ENCODE data around the gene CD47.
A peak's percentile ranks its signal among the peaks of the same experiment; 100 is the strongest.

The CD47 gene

DNA sequence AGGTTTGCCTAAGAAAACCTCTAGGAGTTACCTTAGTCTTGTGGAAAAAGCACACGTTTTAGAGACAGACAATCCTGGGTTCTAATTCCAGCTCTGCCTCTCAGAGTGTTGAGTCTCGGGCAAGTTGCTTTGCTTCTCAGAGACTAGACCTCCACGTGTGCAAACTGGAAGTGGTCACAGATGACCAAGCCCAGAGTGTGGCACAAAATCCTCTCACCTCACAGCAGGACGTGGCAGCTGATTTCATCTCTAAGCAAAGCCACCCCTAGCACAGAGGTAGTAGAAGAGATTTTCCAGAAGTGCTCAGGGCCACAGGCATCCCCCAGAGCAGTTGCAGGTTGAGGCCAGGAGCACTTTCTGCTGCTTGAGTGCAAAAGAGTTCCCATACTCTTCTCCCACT is 79.2 kb downstream of the CD47 start:
- DNase-seq: no peak

DNA sequence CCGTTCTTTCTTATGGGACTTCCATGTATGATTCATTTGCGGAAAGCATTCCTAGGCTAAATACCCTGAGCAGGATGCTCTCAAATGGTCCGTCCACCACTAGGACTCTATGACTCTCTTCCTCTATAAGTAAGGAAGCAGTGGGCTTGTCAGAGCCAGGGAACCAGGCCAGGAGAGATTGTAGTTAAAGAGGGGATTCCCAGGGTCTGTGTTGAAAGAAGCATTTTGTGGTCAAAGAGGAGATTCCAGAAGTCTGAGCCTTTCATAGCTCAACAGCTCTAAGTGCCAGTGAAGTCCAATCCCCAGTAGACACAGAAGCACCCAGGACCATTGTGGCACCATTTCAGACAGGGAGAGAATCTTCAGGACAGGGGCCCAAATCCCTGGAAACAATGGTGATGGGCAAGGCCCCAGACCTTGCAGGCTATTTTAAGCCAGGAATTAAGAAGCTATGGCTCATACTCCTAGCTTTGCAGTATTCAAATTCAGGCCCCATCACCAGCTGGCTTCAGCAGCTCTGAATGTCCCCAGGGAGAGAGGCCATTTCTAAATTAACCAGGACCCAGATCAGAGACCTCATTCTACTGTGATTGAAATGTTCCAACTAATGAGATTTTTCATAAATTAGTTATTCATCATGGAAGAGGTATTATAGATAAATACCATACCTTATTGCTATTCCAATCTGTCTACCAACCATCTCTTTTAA is 81.7 kb downstream of the CD47 start:
- peak; percentile 80 for DNase-seq

DNA sequence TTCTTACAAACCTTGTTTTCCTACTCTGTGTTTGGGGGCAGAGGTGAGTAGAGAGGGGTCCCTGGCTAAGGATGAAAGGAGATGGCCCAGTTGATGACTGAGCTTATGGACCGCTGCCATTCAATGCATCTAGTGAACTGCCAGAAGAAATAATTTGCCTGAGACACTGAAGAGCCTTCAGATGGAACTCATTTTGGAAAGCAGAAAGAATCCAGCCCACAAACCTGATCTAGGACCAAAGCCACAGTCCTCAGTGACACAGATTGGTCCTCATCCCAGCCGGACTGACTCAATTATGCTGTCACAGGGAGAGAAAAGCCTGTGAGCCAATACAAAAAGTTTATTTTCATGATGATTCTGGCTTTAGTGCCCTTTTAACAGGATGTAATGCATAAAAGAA is 82.7 kb downstream of the CD47 start:
- DNase-seq: no peak

DNA sequence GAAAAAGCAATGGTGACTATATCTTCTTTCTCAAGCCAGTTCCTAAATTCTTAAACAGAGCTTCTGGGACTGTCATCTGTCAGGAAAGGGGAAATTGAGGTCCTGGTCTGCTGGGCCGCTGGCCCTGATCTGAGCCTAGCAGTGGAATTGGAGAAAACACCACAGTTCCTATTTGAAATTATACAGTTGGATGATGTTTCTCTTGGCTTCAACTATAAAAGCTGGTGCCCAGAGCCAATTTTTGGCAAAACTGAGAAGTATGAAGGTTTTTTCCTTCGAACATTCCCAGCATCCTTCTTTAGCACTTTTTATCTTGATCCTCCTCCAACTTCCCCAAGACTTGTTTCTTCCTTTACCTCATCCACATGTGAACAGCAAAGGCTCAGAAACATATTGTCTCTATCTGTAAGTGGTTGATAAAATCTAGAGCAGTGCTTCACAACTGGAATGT is 83.9 kb downstream of the CD47 start:
- peak; percentile 70 for DNase-seq

DNA sequence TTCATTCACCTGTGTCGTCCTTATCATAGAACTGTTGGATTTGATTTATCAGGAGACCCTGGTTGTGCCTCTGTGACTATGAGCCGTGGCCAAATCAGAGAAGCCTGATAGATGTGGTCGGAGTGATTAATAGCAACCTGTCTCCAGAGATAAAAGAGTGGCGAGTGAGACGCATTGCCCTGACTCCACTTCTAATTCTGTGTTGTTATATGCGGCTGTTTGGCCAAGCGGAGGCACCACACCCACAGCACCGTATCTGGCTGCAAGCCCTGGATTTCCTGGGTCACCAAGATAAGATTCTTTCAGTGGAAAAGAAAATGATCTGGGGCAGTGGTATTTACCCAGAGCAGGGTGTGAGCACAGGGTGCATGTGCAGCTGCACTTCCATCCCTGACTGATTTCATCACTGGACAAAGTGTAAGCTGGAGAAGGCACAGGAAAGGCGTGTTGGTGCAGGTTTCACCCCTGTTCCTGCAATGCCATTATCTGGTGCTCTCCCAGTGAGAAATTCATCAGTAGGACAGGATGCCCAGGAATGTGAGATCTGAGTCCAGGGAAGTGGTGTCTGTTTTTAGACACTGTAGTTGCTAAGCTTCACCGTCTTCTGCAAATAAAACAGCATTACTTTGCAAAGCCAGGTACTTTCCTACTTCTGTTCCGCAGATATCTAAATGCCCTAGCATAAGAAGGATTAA is 84.6 kb downstream of the CD47 start:
- no peak for DNase-seq

DNA sequence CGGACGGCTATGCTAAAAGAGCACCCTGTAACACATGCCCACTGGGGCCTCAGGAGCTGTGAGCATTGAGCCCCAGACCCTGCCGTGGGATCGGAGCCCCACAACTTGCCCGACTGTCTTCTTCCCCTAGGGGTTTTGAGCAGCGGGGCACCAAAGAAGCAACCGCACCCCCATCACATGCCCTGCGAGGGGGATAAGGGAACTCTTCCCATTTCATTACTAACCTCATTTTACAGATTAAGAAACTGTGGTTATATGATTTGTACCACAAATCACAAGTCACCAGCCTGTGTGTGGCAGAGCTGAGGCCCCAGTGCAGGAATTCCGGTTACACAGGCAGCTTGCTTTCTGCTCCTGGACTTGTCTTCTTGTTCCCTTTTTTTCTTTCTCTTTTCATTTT is 86.2 kb downstream of the CD47 start:
- DNase-seq: peak; percentile 83

DNA sequence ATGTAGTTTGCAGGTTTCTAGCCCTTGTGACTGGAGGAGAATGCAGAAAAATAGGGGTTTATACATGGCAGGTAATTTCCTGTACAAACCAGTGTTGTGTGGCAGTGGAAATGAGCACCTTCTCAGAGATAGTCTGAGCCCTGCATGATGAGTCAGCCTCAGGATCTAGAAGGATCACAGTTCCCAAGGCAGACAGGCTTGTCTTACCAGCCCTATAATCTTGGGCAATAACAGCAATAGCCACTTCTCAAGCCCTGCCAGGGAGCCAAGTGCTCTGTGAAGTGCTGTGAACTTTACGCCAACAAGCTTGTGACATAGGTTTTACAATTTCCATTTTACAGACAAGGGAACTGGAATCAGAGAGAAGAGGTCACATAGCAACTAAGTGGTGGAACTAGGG is 89.4 kb downstream of the CD47 start:
- peak; percentile 82 for DNase-seq

DNA sequence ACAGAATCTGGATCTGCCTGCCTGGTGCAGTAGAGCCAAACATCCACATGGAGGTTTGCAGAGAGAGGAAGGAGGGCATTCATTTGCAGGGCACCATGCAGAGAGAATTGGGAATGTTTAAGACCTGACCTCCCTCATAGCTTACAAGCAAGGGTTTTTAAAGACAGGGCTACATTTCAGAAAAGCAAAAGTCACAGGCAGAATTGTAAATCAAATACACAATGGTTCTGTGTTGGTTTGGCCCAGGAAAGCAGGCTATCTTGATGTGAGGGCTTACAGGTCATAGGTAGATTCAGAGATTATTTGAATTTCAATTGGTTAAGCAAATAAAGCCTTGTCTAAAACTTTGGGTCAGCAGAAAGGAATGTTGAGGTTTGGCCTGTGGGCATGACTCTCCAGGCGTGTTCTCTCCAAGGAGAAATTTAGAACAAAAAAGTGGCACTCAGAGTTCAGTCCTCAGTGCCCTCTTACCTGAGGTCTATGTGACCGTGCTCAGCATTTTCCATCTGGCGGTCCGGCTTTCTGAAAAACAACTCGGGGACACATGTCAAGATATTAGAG is 91.5 kb downstream of the CD47 start:
- no peak for DNase-seq

DNA sequence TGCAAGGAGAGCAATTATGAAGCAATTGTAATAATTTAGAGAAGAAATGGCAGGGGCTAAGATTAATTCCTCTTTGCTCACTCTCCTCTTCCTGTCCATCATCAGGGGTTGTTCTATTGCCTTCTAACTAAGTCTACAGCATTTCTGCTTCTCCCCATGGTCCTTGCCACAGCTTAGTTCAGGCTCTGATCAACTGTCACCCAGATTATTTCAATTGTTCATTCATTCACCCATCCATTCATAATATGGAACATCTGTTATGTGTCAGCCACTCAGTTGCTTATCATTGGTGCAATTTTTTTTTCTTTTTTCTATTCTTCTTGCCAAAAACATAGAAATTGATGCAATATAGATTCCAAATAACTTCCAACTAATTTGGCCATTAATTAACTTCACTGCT is 93.2 kb downstream of the CD47 start:
- DNase-seq: no peak

DNA sequence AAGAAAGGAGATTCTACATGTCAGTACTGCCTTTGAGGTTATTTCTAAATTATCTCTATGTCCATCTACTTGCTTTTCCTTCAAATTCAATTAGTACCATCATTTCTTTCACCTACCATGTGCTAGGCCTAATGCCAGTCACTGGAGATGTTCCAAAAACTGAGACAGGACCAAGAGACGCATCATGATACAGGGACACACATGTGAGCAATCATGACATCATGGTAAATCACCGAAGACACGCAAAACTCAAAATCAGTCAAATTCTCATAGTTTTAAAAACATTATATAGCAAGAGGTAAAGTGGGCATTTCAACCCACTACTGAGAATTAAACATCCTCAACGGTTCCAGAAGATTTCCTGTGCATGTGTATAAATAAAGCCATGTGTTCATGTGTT is 95.0 kb downstream of the CD47 start:
- DNase-seq: no peak

DNA sequence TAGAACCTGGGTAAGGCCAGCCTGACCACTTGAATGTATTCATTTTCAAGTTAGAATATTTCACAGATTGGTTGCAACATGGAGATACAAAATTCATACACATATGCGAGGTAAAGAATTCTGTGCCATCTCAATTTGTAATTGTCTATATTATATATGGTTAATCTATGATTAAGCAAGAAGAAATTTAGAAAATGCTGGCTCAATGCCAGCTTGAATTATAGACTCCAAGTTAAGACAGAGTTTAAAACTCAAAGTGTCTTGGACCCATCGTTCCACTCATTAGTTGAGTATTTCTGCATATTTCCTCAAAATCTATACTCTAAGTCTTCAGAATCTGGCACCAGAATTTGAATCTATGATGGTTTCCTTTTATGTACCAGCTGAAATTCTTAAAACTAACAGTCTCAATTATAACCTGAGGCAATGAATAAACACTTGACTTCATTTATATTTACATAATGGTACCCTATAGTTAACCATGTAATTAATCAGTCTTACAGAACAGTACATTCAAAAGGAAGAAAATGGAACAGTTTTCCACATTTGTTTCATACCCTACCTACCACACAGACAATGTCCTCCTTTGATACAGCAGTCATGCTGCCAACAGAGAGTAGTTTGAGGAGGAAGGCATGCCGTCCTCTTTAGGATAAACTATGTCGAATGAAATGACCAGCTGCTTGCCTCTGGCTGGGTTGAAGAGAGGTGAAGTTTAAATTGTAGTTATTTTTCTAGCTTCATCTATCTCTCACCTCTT is 95.7 kb downstream of the CD47 start:
- no peak for DNase-seq

DNA sequence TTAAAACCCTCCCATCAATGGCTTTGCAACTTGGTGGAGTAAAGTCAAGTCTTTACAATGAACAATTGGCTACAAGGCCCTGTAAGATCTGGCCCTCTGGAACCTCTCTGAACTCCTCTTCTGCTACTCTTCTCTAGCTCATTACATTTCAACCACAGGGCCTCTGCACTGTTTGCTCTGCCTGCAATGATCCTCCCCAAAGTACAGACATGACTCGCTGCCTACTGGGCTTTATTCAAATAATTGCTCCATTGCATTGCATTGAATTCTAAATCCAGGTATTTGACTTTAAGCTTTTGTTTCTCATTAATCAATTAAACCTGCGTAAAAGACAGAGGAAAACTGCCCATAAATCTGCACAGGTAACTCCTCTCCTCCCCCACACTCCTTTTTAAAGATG is 96.7 kb downstream of the CD47 start:
- DNase-seq: no peak

DNA sequence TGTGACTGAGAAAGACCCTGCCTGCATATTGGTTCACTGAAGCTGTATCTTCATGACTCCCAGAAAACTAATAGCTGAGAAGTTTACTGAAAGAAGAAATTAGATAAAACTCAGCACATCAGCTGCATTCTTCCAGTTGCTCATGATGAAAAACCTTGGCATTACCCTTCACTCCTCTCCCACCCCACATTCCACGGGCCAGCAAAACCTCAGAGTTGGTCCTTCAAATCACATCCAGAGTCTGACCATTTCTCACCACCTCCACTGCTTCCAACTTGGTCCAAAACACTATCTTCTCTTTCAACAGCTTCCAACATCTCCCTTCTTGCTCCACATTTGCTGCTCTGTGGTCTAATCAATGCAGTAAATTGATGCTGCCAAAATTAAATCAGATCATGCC is 97.1 kb downstream of the CD47 start:
- no peak for DNase-seq

All from suppressor macrophage treated with lipopolysaccharide for 4 hours (primary cell).